K562 (cell line): ENCODE results near the gene IL20RB. TPM values are rescaled to one million over a fixed set of nuclear protein-coding genes. Genes with fewer than 3 reads are reported as not detected.
A peak's percentile ranks its signal among the peaks of the same experiment; 100 is the strongest.

Experiments
- CBFB ChIP-seq: sonication (generic); formaldehyde crosslinking; IDR thresholded peaks from 2 replicates; pipeline ENCODE4 v1.4.0; 2020; ENCODE audit warnings: mild to moderate bottlenecking, missing genetic modification reagents
- CTCF ChIP-seq, 3 experiments: IDR thresholded peaks in 2 of 3; conservative IDR thresholded peaks in 1 of 3; 2 replicates each; pipeline ENCODE4 v1.5.1; 2011 to 2012; ENCODE audit warnings: low read length in 3 of 3, mild to moderate bottlenecking in 3 of 3, control low read depth in 2 of 3, improper control_type of control experiment in 1 of 3, inconsistent platforms in 1 of 3, low read depth in 1 of 3, mixed read lengths in 1 of 3, moderate library complexity in 1 of 3; ENCODE audit not compliant: insufficient read depth in 2 of 3
- EGR1 ChIP-seq: fragments of 450-650 bp; conservative IDR thresholded peaks from 2 replicates; pipeline ENCODE4 v1.6.1; 2017; ENCODE audit warnings: mild to moderate bottlenecking
- EHMT2 ChIP-seq: fragments of 450-650 bp; IDR thresholded peaks from 2 replicates; pipeline ENCODE4 v1.6.1; 2018; ENCODE audit warnings: antibody characterized with exemption
- FUS ChIP-seq: fragments of 200-400 bp; formaldehyde crosslinking; optimal IDR thresholded peaks from 2 replicates; pipeline ENCODE3; 2017; ENCODE audit warnings: low read depth, low read length
- JUND ChIP-seq, 2 experiments: IDR thresholded peaks; 2 replicates in 1 of 2; 3 replicates in 1 of 2; pipeline ENCODE4 v1.6.1; 2011; ENCODE audit warnings: borderline replicate concordance in 2 of 2, low read depth in 2 of 2, low read length in 2 of 2, improper control_type of control experiment in 1 of 2, missing biosample characterization in 1 of 2, missing genetic modification characterization in 1 of 2, missing genetic modification reagents in 1 of 2
- KAT2B ChIP-seq: IDR thresholded peaks from one replicate; pipeline ENCODE4 v1.6.1; 2012; ENCODE audit warnings: low read depth, mild to moderate bottlenecking, control low read depth, inconsistent platforms, low read length, moderate library complexity
- NCOA1 ChIP-seq: fragments of 450-650 bp; IDR thresholded peaks from 2 replicates; pipeline ENCODE4 v1.6.1; 2016; ENCODE audit warnings: low read depth
- NFE2L1 ChIP-seq: fragments of 450-650 bp; IDR thresholded peaks from 2 replicates; pipeline ENCODE4 v1.6.1; 2016; ENCODE audit warnings: missing genetic modification characterization, low read depth, mild to moderate bottlenecking, missing compliant biosample characterization, moderate library complexity, borderline replicate concordance
- NR2C1 ChIP-seq, 2 experiments: fragments of 450-650 bp; IDR thresholded peaks; 2 replicates each; pipeline ENCODE4 v1.6.1; 2017; ENCODE audit warnings: mild to moderate bottlenecking in 2 of 2, antibody characterized with exemption in 1 of 2, inconsistent platforms in 1 of 2, missing compliant biosample characterization in 1 of 2, missing genetic modification characterization in 1 of 2
- NUFIP1 ChIP-seq: fragments of 450-650 bp; IDR thresholded peaks from 2 replicates; pipeline ENCODE4 v1.6.1; 2018; ENCODE audit not compliant: partially characterized antibody
- REST ChIP-seq, 2 experiments: fragments of 450-650 bp; formaldehyde crosslinking in 1 of 2; IDR thresholded peaks; 2 replicates each; pipeline versions ENCODE4 v1.4.0 to v1.6.1; 2014 to 2020; ENCODE audit warnings: mild to moderate bottlenecking in 2 of 2, borderline replicate concordance in 1 of 2, low read depth in 1 of 2
- SIN3A ChIP-seq, 2 experiments: fragments of 150-350 bp in 1 of 2; IDR thresholded peaks; 2 replicates each; pipeline ENCODE4 v1.6.1; 2011 to 2016; ENCODE audit warnings: borderline replicate concordance in 2 of 2, low read depth in 2 of 2, low read length in 2 of 2, mild to moderate bottlenecking in 2 of 2, moderate library complexity in 2 of 2; ENCODE audit not compliant: control insufficient read depth in 1 of 2
- SRSF1 ChIP-seq: fragments of 200-400 bp; formaldehyde crosslinking; IDR thresholded peaks from 2 replicates; pipeline ENCODE4 v1.6.1; 2017; ENCODE audit warnings: mild to moderate bottlenecking, low read depth, low read length, moderate library complexity
- ZNF79 ChIP-seq: fragments of 250-450 bp; sonication (Bioruptor Pico); IDR thresholded peaks from 2 replicates; pipeline ENCODE4 v1.4.0; 2020; ENCODE audit warnings: low read depth, mild to moderate bottlenecking, moderate library complexity
- polyA plus RNA-seq, 8 experiments: library from polyadenylated mRNA; depleted of rRNA in 4 of 8; stranded (reverse) in 5 of 8; unstranded in 3 of 8; fragments of >200 nt; fragmentation: Nextera tagmentation in 2 of 8; fragmentation: Illumina TruSeq in 1 of 8; extraction: Ambion mirVana in 2 of 8; extraction: Trizol in 1 of 8; gene quantifications; 2 replicates each; pipeline versions ENCODE4 v1.2.1 to v1.2.3, GENCODE V29; 2011 to 2014; ENCODE audit warnings: inconsistent platforms in 1 of 8, missing spikeins in 1 of 8
- total RNA-seq, 7 experiments: library from RNA; depleted of rRNA in 6 of 7; stranded (reverse); fragments of >200 nt in 6 of 7; fragmentation: Illumina TruSeq in 2 of 7; extraction: Trizol in 2 of 7; gene quantifications; 2 replicates each; pipeline versions ENCODE4 v1.2.1 to v1.2.3, GENCODE V29; 2011 to 2021; ENCODE audit warnings: low replicate concordance in 1 of 7

The IL20RB gene
- total and polyA plus RNA-seq, 9 of the 15 experiments (the other 6 are each of a cell fraction or from before 2014, with no cell fraction given) = 0.77 to 9.9 (median 6.1) TPM

- TF ChIP-seq REST (IDR thresholded peaks at IDR 0.05; ENCODE audit: borderline replicate concordance) = peak; percentile 23; the same call in 1 of the 2 replicates
- TF ChIP-seq REST (CRISPR knock-in tag; IDR thresholded peaks at IDR 0.05; ENCODE audit: low read depth) = no peak
- no peak for TF ChIP-seq ZNF79 (CRISPR knock-in tag)
- no peak for TF ChIP-seq FUS
- TF ChIP-seq SRSF1 = no peak
- TF ChIP-seq CBFB (CRISPR knock-in tag) = no peak
- TF ChIP-seq CTCF (IDR thresholded peaks at IDR 0.05 in 2 of 3, conservative IDR thresholded peaks at IDR 0.05 in 1 of 3; ENCODE audit: insufficient read depth in 2 of 3, low read depth in 1 of 3, low read length in 3 of 3) = peak; percentile 74 to 89 (median 79)
- TF ChIP-seq NCOA1 = no peak
- no peak for TF ChIP-seq EHMT2
- TF ChIP-seq SIN3A (IDR thresholded peaks at IDR 0.05; ENCODE audit: borderline replicate concordance in 2 of 2, control insufficient read depth in 1 of 2, low read depth in 2 of 2, low read length in 2 of 2) = no peak
- TF ChIP-seq NFE2L1 (tag) = no peak
- no peak for TF ChIP-seq NUFIP1
- TF ChIP-seq JUND (IDR thresholded peaks at IDR 0.05; ENCODE audit: borderline replicate concordance, low read depth, low read length) = 0 out of 2 replicates have a peak, but pooled peaks have one; percentile 14
- TF ChIP-seq JUND (tag; IDR thresholded peaks at IDR 0.05; ENCODE audit: borderline replicate concordance, low read depth, low read length) = no peak
- TF ChIP-seq EGR1 = no peak
- TF ChIP-seq KAT2B = no peak
- TF ChIP-seq NR2C1 (IDR thresholded peaks at IDR 0.05) = no peak
- TF ChIP-seq NR2C1 (tag; IDR thresholded peaks at IDR 0.05) = no peak
Observed at GRCh38 chr3:137032465-137033120, 74.8 kb downstream of the IL20RB start (continued).
